Kidney capillary endothelial cell (primary cell): Measurements from ENCODE around the gene FADS1.

Experiments used
- DNase-seq: peaks from one replicate; pipeline ENCODE4 v3.0.0-alpha.2; 2018; ENCODE audit warnings: low spot score

The FADS1 gene

DNA sequence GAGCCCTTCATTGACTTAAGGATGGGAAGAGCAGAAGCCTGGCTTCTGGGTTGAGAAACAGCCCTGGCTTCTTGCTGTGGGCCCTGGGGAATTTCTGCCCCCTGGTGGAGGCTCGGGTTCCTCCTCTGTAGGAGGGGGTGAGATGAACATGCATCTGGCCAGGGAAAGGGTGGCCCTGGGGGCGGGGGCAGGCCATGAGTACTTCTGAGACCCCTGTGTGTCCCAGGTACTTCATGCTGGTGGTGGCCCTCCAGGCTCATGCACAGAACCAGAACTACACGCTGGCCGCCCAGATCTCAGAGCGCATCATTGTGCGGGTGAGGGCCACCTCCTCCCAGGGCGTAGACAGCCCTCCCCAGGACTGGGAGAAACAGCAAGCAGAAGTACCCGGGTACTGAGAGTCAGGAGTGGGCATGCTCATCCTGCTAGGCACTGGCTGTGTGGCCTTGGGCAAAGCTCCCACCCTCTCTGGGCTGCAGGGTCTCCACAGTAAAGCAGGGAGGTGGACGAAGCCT, 40.2 kb downstream of the FADS1 start:
- DNase-seq: peak; percentile 60

GRCh38 chr11:61775606-61776554, 40.9 kb downstream of the FADS1 start:
- DNase-seq: no peak

DNA sequence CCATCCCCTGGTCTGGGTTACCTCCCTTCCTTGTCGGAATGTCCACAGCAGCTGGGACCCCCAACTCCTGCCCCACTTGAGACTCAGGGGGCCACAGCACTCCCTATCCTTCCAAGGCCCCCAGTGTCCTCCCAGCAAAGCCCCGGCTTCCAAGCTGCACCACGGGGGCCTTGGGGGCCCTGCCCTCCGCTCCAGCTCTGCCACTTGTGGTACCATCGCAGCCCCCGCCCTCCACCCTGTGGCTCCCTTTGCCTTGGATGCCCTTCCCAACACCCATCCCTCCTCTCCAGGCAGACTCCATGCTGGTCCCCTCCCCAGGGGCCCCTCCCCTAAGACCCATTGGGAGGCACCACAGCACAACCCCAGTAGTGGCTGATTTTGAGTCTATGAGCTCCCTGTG, 41.7 kb downstream of the FADS1 start:
- no peak for DNase-seq

GRCh38 chr11:61774411-61774810, 42.4 kb downstream of the FADS1 start:
- DNase-seq: no peak

DNA sequence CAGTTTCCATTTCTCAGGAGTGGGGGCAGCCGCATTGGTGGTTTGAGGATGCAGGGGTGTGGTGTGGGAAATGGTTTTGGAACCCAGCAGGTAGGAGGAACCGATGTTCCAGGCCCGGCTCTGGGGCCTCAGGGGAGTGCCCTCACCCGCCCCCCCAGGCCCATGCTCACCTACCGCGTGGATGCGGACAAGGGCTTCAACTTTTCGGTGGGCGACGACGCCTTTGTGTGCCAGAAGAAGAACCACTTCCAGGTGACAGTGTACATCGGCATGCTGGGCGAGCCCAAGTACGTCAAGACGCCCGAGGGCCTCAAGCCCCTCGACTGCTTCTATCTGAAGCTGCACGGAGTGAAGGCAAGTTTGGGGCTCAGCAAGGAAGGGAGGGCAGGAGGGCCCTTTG, 43.0 kb downstream of the FADS1 start:
- DNase-seq: no peak

- DNase-seq: no peak
These were observed 43.4 kb downstream of the FADS1 start for GRCh38 chr11:61773356-61773755.

GRCh38 chr11:61771985-61772455, 44.8 kb downstream of the FADS1 start:
- no peak for DNase-seq

- no peak for DNase-seq
These were observed 45.5 kb downstream of the FADS1 start for GRCh38 chr11:61771195-61771894.

DNA sequence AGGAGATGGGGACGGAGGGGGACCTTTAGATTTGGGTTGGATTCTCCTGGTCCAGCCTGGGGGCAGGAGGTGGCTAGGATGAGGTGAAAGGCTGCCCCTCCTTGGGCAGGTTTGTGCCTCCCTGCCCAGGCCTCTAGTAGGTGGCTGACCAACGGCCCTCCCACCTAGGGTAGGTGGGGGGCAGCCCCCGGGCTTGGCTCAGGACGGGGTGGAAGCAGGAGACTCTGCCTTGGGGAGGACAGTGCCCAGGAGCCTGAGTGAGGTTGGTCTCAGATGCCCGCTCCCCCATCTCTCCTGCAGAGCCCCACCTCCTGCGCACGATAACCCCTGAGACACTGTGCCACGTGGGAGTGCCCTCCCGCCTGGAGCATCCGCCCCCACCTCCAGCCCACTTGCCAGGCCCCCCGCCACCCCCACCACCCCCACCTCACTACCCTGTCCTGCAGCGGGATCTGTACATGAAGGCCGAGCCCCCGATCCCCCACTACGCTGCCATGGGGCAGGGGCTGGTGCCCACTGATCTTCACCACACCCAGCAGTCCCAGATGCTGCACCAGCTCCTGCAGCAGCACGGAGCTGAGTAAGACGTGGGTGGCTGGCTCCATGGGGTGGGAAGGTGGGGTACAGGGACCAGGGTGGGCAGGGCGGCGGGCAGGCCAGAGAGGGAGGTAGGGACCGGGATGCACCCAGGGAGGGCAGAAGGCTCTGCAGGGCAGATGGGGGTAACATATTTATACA, 46.7 kb downstream of the FADS1 start:
- no peak for DNase-seq

- no peak for DNase-seq
These were observed 47.5 kb downstream of the FADS1 start for GRCh38 chr11:61769169-61769920.

DNA sequence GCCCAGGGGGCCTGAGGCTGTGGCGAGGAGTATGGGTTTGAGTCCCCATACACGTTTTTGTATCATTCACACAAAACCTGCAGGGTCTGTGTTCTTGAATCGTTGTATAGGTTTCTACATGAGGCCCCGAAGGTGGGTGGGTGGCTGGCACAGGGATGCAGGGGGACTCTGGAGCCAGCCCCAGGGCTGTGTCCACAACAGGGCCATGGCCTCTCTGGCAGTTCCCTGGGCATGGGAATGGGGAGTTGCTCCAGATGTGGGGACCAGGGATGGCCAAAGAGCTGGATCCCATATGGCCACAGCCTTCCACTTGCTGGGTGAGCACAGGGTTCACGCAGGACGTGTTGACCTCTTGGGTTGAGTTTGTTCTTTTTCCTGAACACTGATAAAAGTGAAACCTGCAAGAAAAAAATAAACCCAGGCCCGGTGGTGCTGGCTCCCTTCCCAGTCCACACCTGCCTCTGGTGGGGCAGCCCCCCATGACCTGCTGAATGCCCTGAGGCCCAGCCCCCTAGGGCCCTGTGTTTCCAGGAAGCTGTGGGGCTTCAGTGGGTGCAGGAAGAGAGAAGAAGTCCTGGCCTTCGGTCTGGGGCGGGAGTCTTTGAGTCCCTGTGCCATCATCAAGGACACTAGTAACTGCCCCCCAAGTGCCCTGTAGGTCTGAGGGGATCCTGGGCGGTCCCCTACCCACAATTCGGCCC, 48.3 kb downstream of the FADS1 start:
- no peak for DNase-seq

- DNase-seq: no peak
These were observed 50.4 kb downstream of the FADS1 start for GRCh38 chr11:61766353-61766841.

GRCh38 chr11:61765550-61766253, 51.1 kb downstream of the FADS1 start:
- no peak for DNase-seq

- no peak for DNase-seq
These were observed 52.1 kb downstream of the FADS1 start for GRCh38 chr11:61764606-61765260.

DNA sequence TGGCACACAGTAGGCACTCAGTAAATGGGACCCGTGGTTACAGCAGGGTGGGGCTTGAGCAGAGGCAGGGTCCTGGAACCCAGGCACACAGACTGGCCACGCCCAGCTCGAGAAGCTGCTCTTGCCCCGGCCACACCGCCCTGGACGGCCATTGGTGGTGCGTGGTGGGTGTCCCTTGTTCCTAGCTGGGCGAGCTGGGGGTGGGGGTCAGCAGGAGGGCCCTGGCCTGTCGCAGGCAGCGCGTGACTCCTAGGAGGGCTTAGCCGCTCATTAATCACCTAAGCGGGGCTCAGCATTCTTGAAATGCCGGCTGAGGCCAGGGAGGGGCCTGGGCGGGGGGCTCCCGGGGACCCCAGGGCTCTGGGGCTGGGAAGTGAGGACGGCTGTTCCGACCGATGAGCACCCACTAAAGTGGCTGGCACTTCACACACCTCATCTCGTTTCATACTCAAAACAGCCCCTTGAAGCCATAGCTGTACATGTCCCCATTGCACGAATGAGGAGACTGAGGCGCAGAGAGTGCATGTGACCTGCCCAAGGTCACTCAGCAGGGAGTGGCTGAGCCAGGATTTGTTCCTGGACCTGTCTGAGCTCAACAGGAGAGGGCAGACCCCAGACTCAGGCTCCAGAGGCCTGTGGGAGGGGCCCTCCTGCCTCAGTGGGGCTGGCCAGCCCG, 52.7 kb downstream of the FADS1 start:
- no peak for DNase-seq

DNA sequence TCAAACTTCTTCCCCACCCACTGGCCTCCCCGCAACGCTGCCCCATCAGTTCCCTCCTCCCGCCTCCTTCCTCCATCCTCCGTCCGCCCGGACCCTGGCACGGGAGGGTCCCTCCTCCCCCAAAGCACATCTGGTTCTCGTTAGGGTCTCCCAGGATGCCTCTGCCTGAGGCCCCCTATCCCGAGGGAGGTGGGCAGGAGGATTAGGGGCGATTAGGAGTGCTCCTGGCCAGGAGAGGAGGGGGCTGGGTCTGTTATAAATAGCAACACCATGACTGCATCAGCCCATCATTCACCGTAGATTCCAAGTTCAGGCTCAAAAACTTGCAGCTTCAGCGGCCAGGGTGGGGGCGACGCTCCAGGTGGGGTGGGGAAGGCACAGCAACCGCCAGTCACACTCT, 54.0 kb downstream of the FADS1 start:
- DNase-seq: no peak

- DNase-seq: no peak
These were observed 54.6 kb downstream of the FADS1 start for GRCh38 chr11:61762223-61762615.

DNA sequence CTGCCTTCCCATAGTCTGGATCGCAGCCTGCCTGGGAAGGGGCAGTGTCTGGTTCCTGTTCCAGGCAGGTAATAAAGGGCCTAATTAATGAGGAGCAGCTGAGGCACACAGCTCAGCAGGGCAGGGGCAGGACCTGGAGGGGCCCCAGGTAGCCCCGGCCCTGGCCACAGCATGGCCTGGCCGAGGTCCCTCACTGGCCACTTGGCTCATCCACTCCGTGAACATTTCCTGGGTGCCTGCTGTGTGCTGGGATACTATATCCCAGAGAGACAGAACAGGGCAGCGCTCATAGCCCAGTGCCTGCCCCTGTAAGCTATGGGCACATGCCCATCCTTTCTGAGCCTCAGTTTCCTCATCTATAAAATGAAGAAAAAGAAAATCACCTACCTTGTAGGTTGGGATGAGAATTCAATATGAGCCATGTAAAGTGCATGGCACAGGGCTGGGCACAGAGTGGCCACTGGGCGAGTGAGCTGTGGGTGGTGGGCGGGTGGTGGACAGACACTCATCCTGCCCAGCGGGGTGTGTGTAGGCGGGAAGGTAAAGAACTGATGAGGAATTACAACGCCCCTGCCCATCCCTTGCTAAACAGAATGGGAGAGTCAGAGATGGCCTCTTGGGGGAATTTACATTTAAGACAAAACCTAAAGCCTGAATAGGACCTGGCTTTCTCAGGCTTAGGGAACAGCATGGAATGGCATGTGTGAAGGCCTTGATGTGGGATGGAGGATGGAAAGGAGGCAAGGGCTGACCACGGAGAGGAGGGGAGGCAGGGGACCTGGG, 55.2 kb downstream of the FADS1 start:
- DNase-seq: no peak
